Activated CD4-positive, alpha-beta T cell treated with anti-CD3 and anti-CD28 coated beads, Interleukin-2, amount 50 U/mL, for 1 hour (primary cell): Measurements from ENCODE around the gene KIAA1614.

Experiments
- DNase-seq: peaks from one replicate; pipeline ENCODE4 v3.0.0-alpha.2; 2020

KIAA1614 gene

DNA sequence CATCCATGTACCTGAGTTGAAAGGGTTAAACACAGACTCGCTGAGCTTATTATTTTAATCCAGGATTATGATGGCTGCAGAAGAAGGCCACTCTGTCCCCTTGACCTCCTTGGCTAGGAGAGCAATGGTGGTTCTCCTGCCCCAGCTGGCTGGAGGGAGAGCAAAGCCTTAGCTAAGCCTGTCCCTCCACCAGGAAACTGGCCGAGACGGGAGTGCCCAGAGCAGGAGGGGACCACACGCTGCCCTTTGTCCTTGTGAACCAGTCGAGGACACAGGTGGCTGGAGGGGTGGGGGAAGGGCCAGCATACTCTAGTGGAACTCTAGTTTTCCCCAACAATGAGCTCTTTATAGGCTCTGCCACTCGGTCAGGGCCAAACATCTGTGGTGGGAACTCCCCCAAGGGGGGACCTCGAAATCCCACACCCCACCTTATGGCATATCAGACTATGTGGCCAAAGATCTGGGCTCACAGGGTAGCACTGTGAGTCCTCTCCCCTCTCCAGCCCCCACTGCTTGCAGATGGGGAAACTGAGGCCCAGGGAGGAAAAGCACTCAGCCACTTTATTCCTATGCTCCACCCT lies 12.9 kb downstream of the KIAA1614 start:
- no peak for DNase-seq

DNA sequence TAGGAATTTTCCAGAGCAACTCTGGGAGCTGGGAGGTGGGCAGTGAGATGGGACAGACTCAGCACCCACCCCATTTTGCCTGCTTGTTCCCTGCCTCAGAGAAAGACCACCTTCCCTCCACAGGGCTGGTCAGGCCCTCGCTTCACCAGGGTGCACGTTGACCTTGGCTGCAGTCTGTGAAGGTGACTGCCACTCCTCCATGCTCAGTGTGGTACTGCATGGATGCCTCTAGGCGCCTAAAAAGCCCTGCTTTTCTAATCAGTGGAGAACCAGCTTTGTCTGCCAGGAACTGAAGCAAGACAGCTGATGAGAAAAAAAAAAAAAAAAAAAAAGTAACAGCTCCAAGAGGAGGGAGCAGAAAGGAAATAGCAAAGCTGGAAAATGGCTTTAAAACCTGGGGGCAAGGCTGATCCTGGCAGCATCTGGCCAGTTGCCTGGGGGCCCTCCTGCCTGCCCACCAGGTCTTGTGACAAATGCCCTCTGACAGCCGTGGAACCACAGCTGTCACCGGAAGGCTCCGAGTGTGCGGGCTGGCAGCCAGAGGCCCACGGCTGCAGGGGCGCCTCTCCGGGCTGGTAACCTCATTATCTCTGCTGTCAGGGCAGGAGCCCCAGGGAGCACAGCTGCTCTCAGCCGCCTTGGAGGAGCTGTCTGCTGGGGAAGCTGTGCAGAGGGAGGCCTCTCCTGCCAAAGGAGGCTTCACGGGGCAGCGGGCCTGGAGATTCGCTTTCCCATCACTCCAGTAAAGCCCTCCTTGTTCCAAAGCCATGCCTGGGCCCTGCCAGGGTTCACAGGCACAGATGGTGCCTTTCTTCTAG lies 13.7 kb downstream of the KIAA1614 start:
- DNase-seq: no peak

DNA sequence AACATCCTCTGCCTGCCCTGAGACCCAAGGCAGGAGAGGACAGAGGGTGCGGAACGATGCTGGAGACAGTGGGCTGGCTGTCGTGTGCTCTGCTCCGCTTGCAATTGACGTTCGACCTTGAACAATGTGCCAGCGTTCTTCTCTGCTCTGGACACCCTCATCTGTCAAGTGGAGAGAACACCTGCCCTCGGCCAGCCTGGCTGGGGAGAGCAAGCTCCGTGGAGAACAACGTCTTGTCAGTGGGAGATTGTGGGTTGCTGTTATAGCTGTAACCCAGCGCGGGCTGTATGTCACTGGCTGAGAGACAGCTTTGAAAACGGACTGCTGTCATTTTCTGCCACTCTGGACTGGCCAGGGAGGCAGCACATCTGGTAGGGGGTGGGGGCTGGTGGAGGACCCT lies 14.7 kb downstream of the KIAA1614 start:
- DNase-seq: no peak

GRCh38 chr1:180927841-180928240 lies 15.1 kb downstream of the KIAA1614 start:
- DNase-seq: no peak

DNA sequence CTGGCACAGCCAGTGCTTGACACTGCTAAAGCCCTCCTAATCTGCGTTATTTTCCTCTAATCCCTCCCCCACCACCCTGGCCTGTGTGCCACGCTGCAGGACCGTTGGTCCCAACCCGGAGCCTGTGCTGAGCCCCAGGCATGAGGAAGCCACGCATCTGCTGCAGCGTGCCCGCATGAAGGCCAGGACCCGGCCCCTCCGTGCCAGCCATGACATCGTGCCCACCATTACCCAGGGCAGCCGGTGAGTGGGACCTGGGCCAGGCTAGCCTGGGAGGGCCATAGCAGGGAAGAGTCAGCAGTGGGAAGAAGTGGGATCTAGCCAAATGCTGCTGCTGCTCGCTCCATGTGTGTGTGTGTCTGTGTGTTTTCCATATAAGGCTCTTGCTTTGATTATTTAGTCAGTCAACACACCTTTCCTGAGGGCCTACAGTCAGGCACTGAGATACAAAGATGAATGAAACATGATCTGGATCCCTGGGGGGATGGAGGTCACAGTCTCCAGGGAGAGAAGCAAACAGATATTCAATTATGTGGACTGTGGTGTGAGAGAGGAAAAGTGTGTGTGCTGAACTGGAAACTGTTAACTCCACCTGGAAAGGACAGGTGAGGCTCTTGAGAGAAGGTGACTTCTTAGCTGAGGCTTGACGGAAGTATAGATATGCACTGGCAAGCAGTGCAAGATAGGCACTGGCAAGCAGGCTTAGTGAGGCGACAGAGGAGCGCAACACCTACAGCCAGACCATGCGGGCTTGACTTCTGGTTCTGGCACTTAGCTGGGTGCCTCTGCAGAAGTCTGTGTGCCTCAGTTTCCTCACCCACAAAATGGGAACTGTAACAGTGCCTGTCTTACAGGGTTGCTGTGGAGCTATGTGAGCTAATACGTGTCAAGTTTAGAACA lies 15.9 kb downstream of the KIAA1614 start:
- DNase-seq: no peak

- no peak for DNase-seq
These were observed 16.7 kb downstream of the KIAA1614 start for GRCh38 chr1:180929389-180929788.

GRCh38 chr1:180930687-180931086 lies 18.0 kb downstream of the KIAA1614 start:
- no peak for DNase-seq

DNA sequence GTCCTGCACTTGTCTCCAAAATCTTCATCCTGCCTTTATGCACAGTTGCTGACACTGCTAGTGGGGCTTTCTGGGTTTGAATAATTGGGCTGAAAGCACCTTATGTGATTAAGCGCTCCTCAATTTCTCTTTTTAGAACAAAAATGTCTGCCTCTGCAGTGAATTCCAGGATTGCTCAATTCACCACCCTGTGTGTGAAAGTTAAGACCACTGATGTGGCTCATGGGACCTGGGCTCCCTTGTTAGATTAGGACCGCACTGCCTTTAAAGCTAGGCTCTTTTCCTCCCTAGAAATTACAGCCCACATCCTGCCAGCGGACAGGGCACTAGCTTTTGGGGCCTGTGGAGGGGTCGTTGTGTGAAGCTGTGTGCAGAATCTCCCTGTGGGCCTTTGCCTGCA lies 18.8 kb downstream of the KIAA1614 start:
- no peak for DNase-seq

- no peak for DNase-seq
These were observed 19.7 kb downstream of the KIAA1614 start for GRCh38 chr1:180932378-180932777.

- no peak for DNase-seq
These were observed 20.4 kb downstream of the KIAA1614 start for GRCh38 chr1:180933141-180933540.

DNA sequence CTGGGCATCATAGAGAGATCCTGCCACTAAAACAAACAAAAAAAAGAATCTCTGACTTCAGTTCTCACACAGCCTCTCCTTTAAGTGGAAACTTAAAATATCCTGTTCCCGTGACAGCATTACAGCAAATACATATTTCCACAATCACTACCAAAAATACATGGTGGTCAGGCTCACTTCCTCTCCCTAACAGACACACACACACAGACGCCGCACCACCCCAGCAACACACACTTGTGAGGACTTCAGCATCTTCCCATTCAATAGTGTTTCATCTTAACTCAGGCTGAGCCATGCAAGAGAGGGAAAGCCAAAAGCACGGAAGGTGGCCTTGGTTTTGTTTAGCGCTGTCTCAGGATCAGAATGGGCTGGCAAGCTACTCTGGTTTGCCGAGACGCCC lies 21.9 kb downstream of the KIAA1614 start:
- DNase-seq: no peak

DNA sequence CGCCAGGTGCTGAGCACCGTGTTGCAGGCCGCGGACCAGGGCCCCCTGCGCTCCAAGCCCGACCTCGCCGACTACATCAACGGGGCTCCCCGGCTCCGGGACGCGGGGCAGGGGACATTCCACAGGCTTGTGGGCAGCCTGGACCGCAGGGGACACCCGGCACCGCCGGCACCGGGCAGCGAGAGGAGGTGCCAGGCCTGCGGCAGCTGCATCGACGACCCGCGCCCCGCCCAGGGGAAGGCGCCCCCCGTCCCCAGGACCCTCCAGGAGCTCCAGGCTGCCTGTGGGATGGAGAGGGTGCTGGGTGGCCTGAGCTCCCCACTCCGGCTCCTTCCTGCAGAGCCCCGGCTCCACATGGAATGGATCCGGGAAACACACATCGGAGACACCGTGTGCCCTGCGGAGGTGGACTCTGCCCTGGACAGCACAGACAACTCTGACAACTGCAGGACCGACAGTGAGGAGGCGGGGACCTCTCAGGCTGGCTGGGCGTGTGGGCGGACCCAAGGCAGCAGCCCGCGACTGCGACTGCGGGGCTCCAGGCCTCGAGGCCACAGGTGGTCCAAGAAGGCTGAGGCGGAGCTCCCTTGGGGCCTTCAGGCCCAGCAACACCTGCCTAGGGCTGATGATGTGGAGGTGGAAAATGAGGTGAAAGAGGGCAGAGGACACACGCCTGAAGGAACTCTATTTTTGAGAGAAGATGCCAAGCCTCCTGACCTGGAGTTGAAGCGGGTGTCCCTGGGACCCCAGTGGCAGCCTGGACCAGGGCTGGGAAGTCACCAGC lies 22.8 kb downstream of the KIAA1614 start:
- DNase-seq: no peak

DNA sequence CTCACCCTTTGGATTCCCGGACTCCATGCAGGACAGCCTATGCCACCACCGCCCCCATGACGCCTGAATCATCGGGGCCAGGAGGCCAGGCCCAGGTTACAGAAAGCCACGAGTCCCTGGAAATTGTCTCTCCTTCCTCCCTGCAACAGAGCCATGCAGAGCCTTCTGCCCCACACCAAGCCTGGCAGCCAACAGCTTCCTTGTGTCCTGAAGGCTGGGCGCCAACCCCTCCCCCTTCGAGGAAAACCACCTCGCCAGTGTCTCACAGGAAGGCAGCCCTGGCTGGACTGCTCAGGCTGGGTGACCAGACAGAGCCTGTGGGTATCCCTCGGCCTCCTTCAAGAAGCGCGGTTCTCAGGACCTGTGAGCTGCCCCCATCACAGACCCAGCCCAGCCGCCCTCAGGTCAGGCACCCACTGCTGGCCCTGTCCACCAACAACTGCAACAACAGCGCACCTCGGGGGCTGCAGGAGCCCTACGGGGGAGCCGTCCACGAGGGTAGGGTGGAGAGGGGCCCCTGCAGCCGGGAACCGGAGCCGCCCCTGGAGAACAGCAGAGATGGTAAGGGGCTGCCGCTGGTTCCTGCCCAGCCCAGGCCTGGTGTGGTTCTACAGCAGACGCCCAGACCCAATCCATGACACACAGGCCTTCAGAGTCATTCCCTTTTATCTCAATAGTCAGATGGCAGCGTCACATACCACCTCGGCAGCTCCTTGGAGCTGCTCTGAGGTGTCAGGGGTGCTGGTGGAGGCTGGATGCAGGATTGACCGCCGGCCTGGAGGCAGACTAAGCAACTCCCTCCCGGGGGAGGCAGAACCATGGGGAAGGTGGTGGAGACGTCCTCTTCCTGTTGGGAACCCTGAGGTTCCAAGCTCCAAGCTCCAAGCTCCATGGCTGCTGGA lies 23.7 kb downstream of the KIAA1614 start:
- no peak for DNase-seq

DNA sequence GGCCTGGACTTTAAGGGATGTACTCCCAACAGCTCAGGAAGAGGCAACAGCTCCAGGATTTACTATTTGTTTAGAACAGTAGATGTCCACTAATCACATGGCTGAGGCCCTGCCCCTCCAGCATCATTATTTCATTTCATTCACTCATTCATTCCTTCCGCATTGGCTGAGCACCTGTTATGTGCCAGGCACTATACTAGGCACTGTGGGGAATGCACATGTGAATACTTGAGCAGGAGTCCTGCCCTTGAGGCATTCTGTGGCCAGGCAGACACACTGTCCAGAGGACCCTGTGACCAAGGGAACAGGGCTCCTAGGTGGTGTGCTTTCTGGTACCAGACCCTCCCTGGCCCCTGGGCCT lies 24.3 kb downstream of the KIAA1614 start:
- DNase-seq: no peak

- no peak for DNase-seq
These were observed 25.0 kb downstream of the KIAA1614 start for GRCh38 chr1:180937624-180938225.

- no peak for DNase-seq
These were observed 26.5 kb downstream of the KIAA1614 start for GRCh38 chr1:180939073-180939710.

DNA sequence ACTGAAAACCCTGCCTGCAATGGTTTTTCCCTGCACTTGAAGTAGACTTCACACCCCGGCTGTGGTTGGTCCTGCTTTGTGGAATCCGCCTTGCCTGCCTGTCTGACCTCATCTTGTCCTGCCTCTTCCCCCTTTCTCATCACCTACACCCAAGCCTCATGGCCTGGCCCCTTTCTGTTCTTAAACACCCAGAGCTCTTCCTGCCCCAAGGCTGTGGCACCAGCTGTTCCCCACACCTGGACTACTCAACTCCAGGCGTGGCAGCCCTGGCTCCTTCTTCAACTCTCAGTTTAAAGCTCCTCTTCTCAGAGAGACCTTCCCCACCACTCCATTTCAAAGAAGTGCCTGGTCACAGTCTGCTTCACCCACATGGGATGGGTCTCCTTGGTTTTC lies 27.0 kb downstream of the KIAA1614 start:
- DNase-seq: no peak

DNA sequence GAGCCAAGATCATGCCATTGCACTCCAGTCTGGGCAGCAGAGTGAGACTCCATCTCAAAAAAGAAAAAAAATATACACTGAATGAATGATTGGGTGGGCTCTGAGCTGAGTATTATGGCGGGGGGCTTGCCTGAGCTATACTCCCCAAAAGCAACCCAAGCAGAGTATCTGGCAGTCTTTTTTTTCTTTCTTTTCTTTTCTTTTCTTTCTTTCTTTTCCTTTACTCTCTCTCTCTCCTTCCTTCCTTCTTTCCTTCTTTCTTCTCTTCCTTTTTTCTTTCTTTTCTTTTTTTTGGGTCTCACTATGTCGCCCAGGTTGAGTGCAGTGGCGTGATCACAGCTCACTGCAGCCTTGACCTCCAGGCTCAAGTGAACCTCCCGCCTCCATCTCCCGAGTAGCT lies 27.7 kb downstream of the KIAA1614 start:
- no peak for DNase-seq

GRCh38 chr1:180941518-180942275 lies 29.0 kb downstream of the KIAA1614 start:
- no peak for DNase-seq

- no peak for DNase-seq
These were observed 32.5 kb downstream of the KIAA1614 start for GRCh38 chr1:180945151-180945550.
